Stimulated activated effector memory CD8-positive, alpha-beta T cell treated with anti-CD3 and anti-CD28 coated beads, Interleukin-12 subunit alpha, Interleukin-12 subunit beta, amount 100 ng/mL, for 72 hours (primary cell): ENCODE measurements around the gene DYNLT2.

Source experiments
- ATAC-seq: fragments of 150-1000 bp; cut with Tn5 transposase; 2 replicates; pipeline ENCODE4 v1.10.0; 2021
- DNase-seq, 2 donors: peaks; one replicate each; pipeline ENCODE4 v3.0.0; 2021 to 2022; ENCODE audit warnings: low spot score in 2 of 2
- H3K27ac Mint-ChIP-seq: one replicate; pipeline ENCODE4 v1.8.0; 2022; ENCODE audit warnings: mild to moderate bottlenecking, mixed read lengths
- H3K36me3 Mint-ChIP-seq: one replicate; pipeline ENCODE4 v1.8.0; 2022; ENCODE audit warnings: mild to moderate bottlenecking, mixed read lengths
- H3K4me1 Mint-ChIP-seq: one replicate; pipeline ENCODE4 v1.8.0; 2022; ENCODE audit warnings: mixed read lengths
- H3K4me3 Mint-ChIP-seq: one replicate; pipeline ENCODE4 v1.8.0; 2022; ENCODE audit warnings: mild to moderate bottlenecking, mixed read lengths
- H3K9me3 Mint-ChIP-seq: one replicate; pipeline ENCODE4 v1.8.0; 2022; ENCODE audit warnings: mixed read lengths

DYNLT2 gene

GRCh38 chr6:169751242-169752073 lies at the start of gene DYNLT2, which contains the start of gene ERMARD:
Gene DYNLT2 (minus strand): TSS chr6:169751572. CDS start chr6:169751458, 114 bp downstream.
Gene ERMARD (plus strand): TSS chr6:169751622. CDS start chr6:169751658, 36 bp downstream.
- no peaks in the 10 kb centered on the region for H3K9me3 Mint-ChIP-seq
- H3K4me1 Mint-ChIP-seq, result peaks cover 23% of the 10 kb centered on the region
- DNase-seq (peak; percentile 91 to 98), ATAC-seq (peak; percentile 98)
- peak within 1 kb of the TSS; percentile 93 for H3K4me3 Mint-ChIP-seq
- peaks cover 25% of the 10 kb centered on the region for H3K36me3 Mint-ChIP-seq
- H3K27ac Mint-ChIP-seq, result peak within 1 kb of the TSS; percentile 99

GRCh38 chr6:169800668-169801395 lies 49.5 kb upstream of the DYNLT2 start:
- Mint-ChIP-seq H3K36me3 (no peaks in the 10 kb centered on the region), H3K4me3 (no peak overlapping the region), H3K9me3 (no peaks in the 10 kb centered on the region), H3K27ac (no peak overlapping the region), H3K4me1 (peaks cover 32% of the 10 kb centered on the region)
- peak in 1 of 2 donors; percentile 42 for DNase-seq
- ATAC-seq, result no peak

GRCh38 chr6:169800116-169800667 lies 48.8 kb upstream of the DYNLT2 start:
- ATAC-seq (no peak), DNase-seq (peak in 1 of 2 donors; percentile 3)
- Mint-ChIP-seq H3K9me3 (no peaks in the 10 kb centered on the region), H3K36me3 (no peaks in the 10 kb centered on the region), H3K4me3 (no peak overlapping the region), H3K4me1 (peaks cover 25% of the 10 kb centered on the region), H3K27ac (no peak overlapping the region)

GRCh38 chr6:169799474-169799926 lies 48.1 kb upstream of the DYNLT2 start:
- ATAC-seq (no peak), DNase-seq (peak in 1 of 2 donors; percentile 7)
- Mint-ChIP-seq H3K36me3 (no peaks in the 10 kb centered on the region), H3K27ac (no peak overlapping the region), H3K4me1 (peaks cover 18% of the 10 kb centered on the region), H3K4me3 (no peak overlapping the region), H3K9me3 (no peaks in the 10 kb centered on the region)

- Mint-ChIP-seq H3K4me3 (no peak overlapping the region), H3K36me3 (no peaks in the 10 kb centered on the region), H3K9me3 (no peaks in the 10 kb centered on the region), H3K4me1 (peaks cover 12% of the 10 kb centered on the region), H3K27ac (no peak overlapping the region)
- ATAC-seq (no peak), DNase-seq (peak in 1 of 2 donors; percentile 20)
Observed at GRCh38 chr6:169798764-169799473, 47.5 kb upstream of the DYNLT2 start.

- Mint-ChIP-seq H3K27ac (no peak overlapping the region), H3K36me3 (no peaks in the 10 kb centered on the region)
Observed at GRCh38 chr6:169795196-169795595, 43.8 kb upstream of the DYNLT2 start.

GRCh38 chr6:169794317-169795055 lies 43.1 kb upstream of the DYNLT2 start:
- Mint-ChIP-seq H3K9me3 (no peaks in the 10 kb centered on the region), H3K36me3 (no peaks in the 10 kb centered on the region), H3K4me1 (peaks cover 22% of the 10 kb centered on the region), H3K27ac (no peak overlapping the region), H3K4me3 (no peak overlapping the region)
- no peak for ATAC-seq
- no peak for DNase-seq

More at GRCh38 chr6:169795196-169795595, 43.8 kb upstream of the DYNLT2 start:
- DNase-seq (no peak), ATAC-seq (no peak)
- Mint-ChIP-seq H3K4me3 (no peak overlapping the region), H3K9me3 (no peaks in the 10 kb centered on the region), H3K4me1 (peaks cover 15% of the 10 kb centered on the region)

GRCh38 chr6:169793408-169793807 lies 42.0 kb upstream of the DYNLT2 start:
- H3K4me1 Mint-ChIP-seq, result peaks cover 22% of the 10 kb centered on the region
- H3K36me3 Mint-ChIP-seq, result peaks cover 6% of the 10 kb centered on the region
- H3K27ac Mint-ChIP-seq, result no peak overlapping the region
- ATAC-seq (no peak), DNase-seq (no peak)
- no peaks in the 10 kb centered on the region for H3K9me3 Mint-ChIP-seq
- no peak overlapping the region for H3K4me3 Mint-ChIP-seq

- Mint-ChIP-seq H3K36me3 (peaks cover 6% of the 10 kb centered on the region), H3K9me3 (no peaks in the 10 kb centered on the region), H3K27ac (no peak overlapping the region), H3K4me3 (no peak overlapping the region), H3K4me1 (peaks cover 22% of the 10 kb centered on the region)
- DNase-seq (no peak), ATAC-seq (no peak)
Observed at GRCh38 chr6:169792306-169793015, 41.1 kb upstream of the DYNLT2 start.

- ATAC-seq, result no peak
- H3K4me3 Mint-ChIP-seq, result peak overlapping the region; percentile 75
- no peak for DNase-seq
- H3K9me3 Mint-ChIP-seq, result no peaks in the 10 kb centered on the region
- no peak overlapping the region for H3K27ac Mint-ChIP-seq
- H3K36me3 Mint-ChIP-seq, result peaks cover 6% of the 10 kb centered on the region
- peaks cover 22% of the 10 kb centered on the region for H3K4me1 Mint-ChIP-seq
Observed at GRCh38 chr6:169791721-169792131, 40.4 kb upstream of the DYNLT2 start.

GRCh38 chr6:169789944-169790927 lies 38.9 kb upstream of the DYNLT2 start:
- H3K36me3 Mint-ChIP-seq, result peaks cover 6% of the 10 kb centered on the region
- peak overlapping the region; percentile 73 for H3K27ac Mint-ChIP-seq
- DNase-seq (peak; percentile 70 to 85), ATAC-seq (peak; percentile 95)
- peak overlapping the region; percentile 75 for H3K4me3 Mint-ChIP-seq
- H3K4me1 Mint-ChIP-seq, result peaks cover 22% of the 10 kb centered on the region
- no peaks in the 10 kb centered on the region for H3K9me3 Mint-ChIP-seq

GRCh38 chr6:169789146-169789943 lies 38.0 kb upstream of the DYNLT2 start:
- no peak for DNase-seq
- Mint-ChIP-seq H3K9me3 (no peaks in the 10 kb centered on the region), H3K4me1 (peaks cover 22% of the 10 kb centered on the region), H3K4me3 (peak overlapping the region; percentile 75), H3K27ac (peak overlapping the region; percentile 73), H3K36me3 (peaks cover 6% of the 10 kb centered on the region)
- no peak for ATAC-seq
